ENCODE results near the gene TMCC1. TPM values are rescaled to one million over a fixed set of nuclear protein-coding genes. Genes with fewer than 3 reads are reported as not detected.
"Not testable (repeated sequence)": the region's sequence is repeated elsewhere in the genome, so short reads cannot be mapped to it uniquely, and the experiment has no call there.

Gene TMCC1
- total RNA-seq, 2 donors from 2014 or later: 20.0 to 21.7 TPM

DNA sequence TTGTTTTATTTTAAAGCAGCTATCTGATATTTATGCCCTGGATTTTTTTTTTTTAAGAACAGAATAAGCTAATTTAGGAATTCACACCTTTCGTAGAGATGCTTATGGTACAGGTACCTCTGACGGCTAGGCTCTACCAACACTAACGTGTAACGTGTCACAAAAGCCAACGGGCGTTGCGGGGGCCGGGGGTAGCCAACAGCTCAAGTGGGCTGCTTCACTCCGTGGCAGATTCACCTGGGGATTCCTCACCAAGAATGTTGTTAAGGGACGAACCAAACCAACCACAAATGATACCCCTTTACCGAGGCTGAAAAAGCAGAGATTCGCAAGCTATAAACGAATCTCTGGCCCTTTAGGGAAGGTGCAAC, 1.0 kb downstream of the TMCC1 start:
- TF ChIP-seq, protein P1, sequence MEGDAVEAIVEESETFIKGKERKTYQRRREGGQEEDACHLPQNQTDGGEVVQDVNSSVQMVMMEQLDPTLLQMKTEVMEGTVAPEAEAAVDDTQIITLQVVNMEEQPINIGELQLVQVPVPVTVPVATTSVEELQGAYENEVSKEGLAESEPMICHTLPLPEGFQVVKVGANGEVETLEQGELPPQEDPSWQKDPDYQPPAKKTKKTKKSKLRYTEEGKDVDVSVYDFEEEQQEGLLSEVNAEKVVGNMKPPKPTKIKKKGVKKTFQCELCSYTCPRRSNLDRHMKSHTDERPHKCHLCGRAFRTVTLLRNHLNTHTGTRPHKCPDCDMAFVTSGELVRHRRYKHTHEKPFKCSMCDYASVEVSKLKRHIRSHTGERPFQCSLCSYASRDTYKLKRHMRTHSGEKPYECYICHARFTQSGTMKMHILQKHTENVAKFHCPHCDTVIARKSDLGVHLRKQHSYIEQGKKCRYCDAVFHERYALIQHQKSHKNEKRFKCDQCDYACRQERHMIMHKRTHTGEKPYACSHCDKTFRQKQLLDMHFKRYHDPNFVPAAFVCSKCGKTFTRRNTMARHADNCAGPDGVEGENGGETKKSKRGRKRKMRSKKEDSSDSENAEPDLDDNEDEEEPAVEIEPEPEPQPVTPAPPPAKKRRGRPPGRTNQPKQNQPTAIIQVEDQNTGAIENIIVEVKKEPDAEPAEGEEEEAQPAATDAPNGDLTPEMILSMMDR (IDR thresholded peaks at IDR 0.05): no peak
- peak overlapping the region; percentile 72 to 87 for H3K4me3 ChIP-seq
- no peak for DNase-seq (ENCODE audit: low spot score)
- no peaks in the 10 kb centered on the region for H3K27me3 ChIP-seq
- no peaks in the 10 kb centered on the region for H3K36me3 ChIP-seq
- H3K4me1 ChIP-seq: peaks cover 0 to 48% of the 10 kb centered on the region in 2 donors
- peak overlapping the region; percentile 90 to 97 for H3K27ac ChIP-seq
- H3K9me3 ChIP-seq: no peaks in the 10 kb centered on the region

DNA sequence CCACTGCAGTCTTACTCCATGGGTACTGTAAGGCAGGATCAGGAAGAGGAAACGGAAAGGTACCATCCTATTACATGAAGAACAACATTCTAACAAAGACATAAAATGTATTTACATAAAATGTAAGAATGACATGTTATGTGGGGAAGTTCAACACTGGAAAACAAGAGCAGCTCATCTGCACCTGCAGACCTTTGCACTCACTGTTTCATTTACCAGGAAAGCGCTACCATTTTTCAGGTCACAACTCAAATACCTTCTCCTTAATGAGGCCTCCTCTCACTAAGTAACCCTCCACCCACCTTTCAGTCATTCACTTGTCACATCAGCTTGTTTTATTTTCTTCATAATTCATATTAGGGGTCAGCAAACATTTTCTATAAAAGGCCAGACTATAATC, 2.6 kb downstream of the TMCC1 start:
- Histone ChIP-seq H3K27ac (no peak overlapping the region), H3K4me3 (no peak overlapping the region)

DNA sequence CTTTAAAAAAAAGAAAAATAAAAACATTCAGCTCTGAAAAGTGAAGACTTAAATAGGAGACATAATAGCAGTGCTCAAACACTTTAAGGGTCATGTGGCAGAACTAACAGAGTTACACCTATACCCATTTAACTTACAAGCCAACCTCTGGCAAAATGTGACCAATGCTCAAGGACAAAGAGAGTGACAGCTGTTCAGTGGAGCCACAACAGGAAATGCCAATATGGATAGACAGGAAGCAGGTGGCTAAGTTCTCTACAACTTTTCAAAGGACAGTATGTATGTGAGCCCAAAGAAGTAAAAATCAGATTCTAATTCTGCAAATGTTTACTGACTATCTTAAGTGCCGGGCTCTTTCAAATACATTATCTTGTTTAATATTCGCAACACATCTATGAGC, 3.4 kb downstream of the TMCC1 start:
- Histone ChIP-seq H3K4me3 (no peak overlapping the region), H3K27me3 (no peaks in the 10 kb centered on the region), H3K27ac (peak overlapping the region in 1 of 2 donors; percentile 6), H3K4me1 (peaks cover 0 to 48% of the 10 kb centered on the region in 2 donors), H3K36me3 (no peaks in the 10 kb centered on the region), H3K9me3 (no peaks in the 10 kb centered on the region)
- TF ChIP-seq, protein P1 (IDR thresholded peaks at IDR 0.05): no peak
- DNase-seq (ENCODE audit: low spot score): no peak

More for the DNA sequence above, 2.6 kb downstream of the TMCC1 start:
- TF ChIP-seq, protein P1 (IDR thresholded peaks at IDR 0.05): no peak
- no peak for DNase-seq (ENCODE audit: low spot score)
- Histone ChIP-seq H3K4me1 (peaks cover 0 to 48% of the 10 kb centered on the region in 2 donors), H3K27me3 (no peaks in the 10 kb centered on the region), H3K36me3 (no peaks in the 10 kb centered on the region), H3K9me3 (no peaks in the 10 kb centered on the region)

DNA sequence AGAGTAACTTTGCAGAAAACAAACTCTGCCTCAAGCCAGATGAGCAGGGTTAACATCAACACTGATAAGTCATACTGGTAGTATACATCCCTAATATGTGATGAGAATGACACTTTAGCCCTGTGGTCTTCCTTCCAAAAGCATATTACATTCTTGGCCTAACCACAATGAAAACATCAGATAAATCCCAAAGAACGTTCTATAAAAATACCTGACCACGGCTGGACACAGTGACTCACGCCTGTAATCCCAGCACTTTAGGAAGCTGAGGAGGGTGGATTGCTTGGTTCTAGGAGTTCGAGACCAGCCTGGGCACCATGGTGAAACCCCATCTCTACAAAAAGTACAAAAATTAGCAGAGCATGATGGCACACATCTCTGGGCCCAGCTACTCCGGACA, 4.7 kb downstream of the TMCC1 start:
- DNase-seq (ENCODE audit: low spot score): no peak
- peaks cover 0 to 43% of the 10 kb centered on the region in 2 donors for H3K4me1 ChIP-seq
- H3K27me3 ChIP-seq: no peaks in the 10 kb centered on the region
- no peaks in the 10 kb centered on the region for H3K9me3 ChIP-seq
- H3K4me3 ChIP-seq: no peak overlapping the region
- no peak overlapping the region for H3K27ac ChIP-seq
- TF ChIP-seq, protein P1 (IDR thresholded peaks at IDR 0.05): no peak
- no peaks in the 10 kb centered on the region for H3K36me3 ChIP-seq

DNA sequence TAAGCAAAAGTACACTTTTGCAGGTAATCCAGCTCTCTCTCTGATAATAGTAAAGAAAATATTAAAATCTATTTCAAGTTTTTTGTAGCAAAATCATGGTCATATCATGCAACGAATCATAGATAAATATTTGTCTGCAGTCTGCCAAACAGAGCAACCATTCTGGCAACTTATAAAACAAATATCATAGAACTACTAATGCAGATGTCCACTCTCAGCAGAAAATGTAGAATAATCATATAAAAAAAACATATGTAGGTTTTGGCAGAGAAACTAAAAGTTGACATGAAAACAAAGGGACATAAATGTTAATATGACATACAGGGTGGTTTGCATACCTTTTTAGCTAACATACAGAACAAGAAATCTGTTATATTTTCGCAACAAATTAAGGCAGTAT, 12.2 kb downstream of the TMCC1 start:
- H3K27ac ChIP-seq: no peak overlapping the region
- no peaks in the 10 kb centered on the region for H3K27me3 ChIP-seq
- TF ChIP-seq, protein P1 (IDR thresholded peaks at IDR 0.05): no peak

DNA sequence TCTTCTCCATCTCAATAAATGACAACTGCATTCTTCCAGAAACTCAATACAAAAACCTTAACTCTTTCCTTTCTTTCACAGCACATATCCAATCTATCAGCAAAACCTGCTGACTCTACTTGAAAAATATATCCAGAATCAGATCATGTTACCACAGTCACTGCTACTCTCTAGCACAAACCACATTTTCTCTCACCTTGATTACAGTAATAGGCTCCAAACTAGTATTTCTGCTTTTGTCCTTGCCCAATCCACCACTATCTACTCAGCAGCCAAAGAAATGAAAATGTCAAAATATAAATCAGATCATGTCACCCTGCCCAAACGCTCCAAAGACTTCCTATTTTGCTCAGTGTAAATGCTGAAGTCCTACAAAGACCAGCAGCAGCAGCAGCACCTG, 15.2 kb downstream of the TMCC1 start:
- H3K4me3 ChIP-seq: no peak overlapping the region
- no peak overlapping the region for H3K27ac ChIP-seq
- peaks cover 35% of the 10 kb centered on the region for H3K36me3 ChIP-seq
- TF ChIP-seq, protein P1 (IDR thresholded peaks at IDR 0.05): no peak
- no peaks in the 10 kb centered on the region for H3K27me3 ChIP-seq
- DNase-seq (ENCODE audit: low spot score): no peak
- no peaks in the 10 kb centered on the region for H3K4me1 ChIP-seq
- no peaks in the 10 kb centered on the region for H3K9me3 ChIP-seq

More for the DNA sequence above, 12.2 kb downstream of the TMCC1 start:
- H3K4me3 ChIP-seq: no peak overlapping the region
- no peaks in the 10 kb centered on the region for H3K4me1 ChIP-seq
- DNase-seq (ENCODE audit: low spot score): no peak
- peaks cover 16% of the 10 kb centered on the region for H3K36me3 ChIP-seq
- no peaks in the 10 kb centered on the region for H3K9me3 ChIP-seq

DNA sequence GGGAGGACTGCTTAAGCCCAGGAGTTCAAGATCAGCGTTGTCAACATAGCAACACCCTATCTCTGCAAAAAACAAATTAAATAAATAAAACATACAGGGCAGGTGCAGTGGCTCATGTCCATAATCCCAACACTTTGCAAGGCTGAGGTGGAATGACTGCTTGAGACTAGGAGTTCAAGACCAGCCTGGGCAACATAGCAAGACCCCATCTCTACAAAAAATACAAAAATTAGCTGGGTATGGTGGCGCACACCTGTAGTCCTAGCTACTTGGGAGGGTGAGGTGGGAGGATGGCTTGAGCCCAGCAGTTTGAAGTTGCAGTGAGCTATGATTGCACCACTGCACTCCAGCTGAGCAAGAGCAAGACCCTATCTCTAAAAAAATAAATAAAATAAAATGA, 19.0 kb downstream of the TMCC1 start:
- not testable (repeated sequence) for H3K4me1 ChIP-seq; H3K27me3 ChIP-seq; H3K27ac ChIP-seq; DNase-seq (ENCODE audit: low spot score); H3K4me3 ChIP-seq; H3K9me3 ChIP-seq
- peaks cover 34% of the 10 kb centered on the region for H3K36me3 ChIP-seq
